Activated CD4-positive, alpha-beta T cell treated with anti-CD3 and anti-CD28 coated beads for 1 hour (primary cell): ENCODE data around the gene TMEM120A.

ENCODE experiments used
- DNase-seq: peaks from one replicate; pipeline ENCODE4 v3.0.0-alpha.2; 2020

The TMEM120A gene

GRCh38 chr7:75955331-75955955, 39.0 kb downstream of the TMEM120A start:
- DNase-seq = no peak

GRCh38 chr7:75953931-75954330, 40.5 kb downstream of the TMEM120A start:
- no peak for DNase-seq

GRCh38 chr7:75953431-75953830, 41.0 kb downstream of the TMEM120A start:
- DNase-seq = no peak

- no peak for DNase-seq
Observed at GRCh38 chr7:75951506-75951905, 42.9 kb downstream of the TMEM120A start.

GRCh38 chr7:75950111-75950681, 44.2 kb downstream of the TMEM120A start:
- DNase-seq = no peak

GRCh38 chr7:75948179-75948578, 46.2 kb downstream of the TMEM120A start:
- no peak for DNase-seq

GRCh38 chr7:75946207-75946855, 48.1 kb downstream of the TMEM120A start:
- DNase-seq = no peak

- DNase-seq = no peak
Observed at GRCh38 chr7:75945297-75946168, 48.9 kb downstream of the TMEM120A start.

GRCh38 chr7:75944507-75944906, 49.9 kb downstream of the TMEM120A start:
- DNase-seq = no peak

GRCh38 chr7:75943864-75944263, 50.5 kb downstream of the TMEM120A start:
- no peak for DNase-seq

GRCh38 chr7:75938921-75939320, 55.5 kb downstream of the TMEM120A start:
- no peak for DNase-seq

GRCh38 chr7:75937958-75938786, 56.2 kb downstream of the TMEM120A start:
- DNase-seq = no peak
